ENCODE measurements around the gene LRMDA.

The LRMDA gene

DNA sequence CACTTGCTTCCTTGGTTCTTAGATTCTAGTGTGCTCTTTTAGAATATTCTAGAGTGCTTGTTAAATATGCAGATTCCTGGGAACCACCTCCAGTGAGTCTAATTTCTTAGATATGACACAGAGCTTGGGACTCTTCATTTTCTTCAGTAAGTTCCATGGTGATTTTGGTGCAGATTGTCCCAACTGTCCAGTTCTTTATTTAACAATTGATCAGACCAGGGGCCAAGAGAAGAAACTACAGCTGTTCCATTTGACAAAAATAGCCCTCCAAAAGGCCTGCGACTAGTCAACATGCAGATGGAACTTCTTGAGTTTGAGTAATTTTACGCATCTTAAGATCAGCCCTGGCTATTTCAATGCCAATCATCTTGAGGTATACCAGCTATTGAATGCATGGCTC, 760.7 kb downstream of the LRMDA start:
- no peaks in the 10 kb centered on the region for H3K4me1 Mint-ChIP-seq
- no peaks in the 10 kb centered on the region for H3K9me3 Mint-ChIP-seq
- no peaks in the 10 kb centered on the region for H3K27me3 Mint-ChIP-seq
- no peak overlapping the region for H3K4me3 Mint-ChIP-seq
- no peak overlapping the region for H3K27ac Mint-ChIP-seq
- no peak for ATAC-seq
- no peaks in the 10 kb centered on the region for H3K36me3 Mint-ChIP-seq

DNA sequence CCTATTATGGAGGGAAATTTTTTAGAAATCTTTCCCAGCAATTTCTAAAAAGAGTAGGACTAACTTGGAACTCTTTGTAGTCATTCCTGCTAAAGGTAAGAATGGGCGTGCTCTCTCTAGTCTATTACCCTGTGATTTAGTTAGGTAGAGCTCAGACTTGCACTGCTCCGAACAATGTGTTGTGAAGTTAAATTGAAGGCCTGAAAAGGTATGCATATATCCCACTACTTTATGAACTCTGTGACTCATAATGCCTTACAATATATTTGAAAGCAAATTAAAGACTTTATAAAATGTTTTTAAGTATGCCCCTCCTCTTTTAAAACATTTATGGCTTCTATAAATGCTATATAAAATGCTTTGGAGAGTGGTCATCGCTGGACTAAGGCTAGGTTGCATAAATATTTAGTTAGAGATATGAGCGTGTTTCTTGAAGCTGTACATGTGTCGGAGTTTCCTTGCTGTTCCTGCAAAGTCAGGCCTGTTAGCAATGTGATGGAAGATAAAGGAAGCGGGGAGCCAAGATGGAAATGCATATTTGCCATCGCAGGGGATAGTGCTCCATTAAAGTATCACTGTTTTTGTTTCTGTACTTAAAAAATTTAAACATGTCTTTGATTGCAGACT, 761.4 kb downstream of the LRMDA start:
- H3K27ac Mint-ChIP-seq, result no peak overlapping the region
- H3K4me1 Mint-ChIP-seq, result no peaks in the 10 kb centered on the region
- no peak for ATAC-seq
- no peaks in the 10 kb centered on the region for H3K9me3 Mint-ChIP-seq
- no peak overlapping the region for H3K4me3 Mint-ChIP-seq
- no peaks in the 10 kb centered on the region for H3K27me3 Mint-ChIP-seq
- no peaks in the 10 kb centered on the region for H3K36me3 Mint-ChIP-seq

DNA sequence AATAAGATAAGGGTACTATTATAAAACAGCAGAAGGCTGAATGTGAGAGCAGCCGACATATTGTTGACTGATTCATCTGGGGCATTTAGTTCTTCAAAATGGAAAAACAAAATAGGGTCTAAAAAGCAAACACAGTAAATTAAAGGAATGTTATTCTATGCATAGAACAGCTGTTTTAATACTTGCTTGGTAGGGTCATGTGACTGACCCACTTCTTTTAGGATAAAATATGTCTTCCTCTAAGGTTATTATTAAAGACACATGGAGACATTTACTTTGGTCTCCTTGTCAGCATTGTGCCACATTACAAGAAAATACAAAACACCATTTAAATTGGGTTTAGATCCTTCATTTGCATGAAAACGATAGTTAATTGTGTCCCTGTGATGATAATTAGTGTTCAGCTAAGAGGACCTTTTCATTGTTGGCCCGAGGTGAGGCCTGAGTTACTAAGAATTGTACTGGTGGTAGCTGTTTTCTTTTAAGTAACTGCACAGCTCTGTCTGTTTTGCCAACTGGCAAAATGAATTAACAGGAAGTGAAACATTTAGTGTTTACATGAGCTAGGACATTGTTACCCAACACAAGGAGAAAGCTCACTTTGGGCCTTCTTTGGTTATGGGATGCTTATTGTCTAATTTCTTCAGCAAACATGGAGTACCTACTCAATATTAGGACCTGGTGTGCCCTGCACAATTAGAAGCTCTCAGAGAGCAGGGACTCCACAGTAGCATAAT, 764.4 kb downstream of the LRMDA start:
- Mint-ChIP-seq H3K4me1 (no peaks in the 10 kb centered on the region), H3K9me3 (no peaks in the 10 kb centered on the region), H3K4me3 (no peak overlapping the region), H3K27ac (no peak overlapping the region), H3K36me3 (no peaks in the 10 kb centered on the region), H3K27me3 (no peaks in the 10 kb centered on the region)
- ATAC-seq, result no peak

DNA sequence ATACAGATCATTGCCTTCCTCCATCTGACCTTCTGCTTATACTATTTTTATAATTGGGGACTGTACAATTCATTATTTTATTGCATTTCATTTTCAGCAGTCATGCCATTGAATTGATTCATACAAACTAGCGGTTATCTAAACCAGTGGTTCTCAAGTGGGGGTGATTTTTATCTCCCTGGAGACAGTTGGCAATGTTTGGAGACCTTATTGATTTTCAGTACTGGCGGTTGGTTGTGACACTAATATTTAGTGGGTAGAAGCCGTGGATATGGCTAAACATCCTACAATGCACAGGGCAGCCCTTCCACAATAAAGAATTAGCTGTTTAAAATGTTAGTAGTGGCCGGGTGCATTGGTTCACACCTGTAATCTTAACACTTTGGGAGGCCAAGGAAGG, 765.9 kb downstream of the LRMDA start:
- no peak for ATAC-seq
- Mint-ChIP-seq H3K4me3 (no peak overlapping the region), H3K27me3 (no peaks in the 10 kb centered on the region), H3K4me1 (no peaks in the 10 kb centered on the region), H3K9me3 (no peaks in the 10 kb centered on the region), H3K36me3 (no peaks in the 10 kb centered on the region), H3K27ac (no peak overlapping the region)

DNA sequence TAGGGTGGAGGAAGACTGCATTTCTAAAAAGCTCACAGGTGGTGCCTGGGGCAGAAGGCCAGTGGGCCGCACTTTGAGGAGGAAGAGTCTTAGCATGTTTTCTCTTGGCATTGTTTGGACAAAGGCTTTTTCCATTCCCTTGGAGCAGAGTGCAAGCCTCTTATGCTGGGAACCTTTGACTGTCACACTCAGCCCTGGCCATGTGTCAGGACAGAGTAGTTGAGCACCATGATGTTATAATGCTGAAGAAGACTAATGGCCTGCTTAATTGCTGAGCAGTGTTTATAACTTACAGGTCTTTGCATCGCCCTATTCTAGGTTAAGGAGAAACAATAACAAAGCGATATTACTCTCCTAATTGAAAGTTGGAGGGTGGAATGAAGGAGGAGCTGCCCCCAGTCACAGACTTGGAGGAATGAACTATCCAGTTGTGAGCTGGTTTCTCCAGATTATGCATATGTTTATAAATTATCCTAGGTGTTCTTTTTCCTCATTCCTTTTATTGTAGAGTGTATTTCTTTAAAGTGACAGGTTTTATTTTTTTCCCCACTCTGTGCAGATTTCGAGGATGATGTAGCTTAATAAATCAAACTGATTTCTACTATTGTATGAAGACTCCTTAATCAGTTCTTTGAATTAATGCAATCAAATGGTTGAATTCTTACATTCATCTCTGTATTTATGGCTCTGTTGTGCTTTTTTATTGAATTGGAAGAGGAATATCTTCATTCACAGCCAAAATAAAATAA, 767.0 kb downstream of the LRMDA start:
- Mint-ChIP-seq H3K4me3 (no peak overlapping the region), H3K27ac (no peak overlapping the region), H3K4me1 (no peaks in the 10 kb centered on the region), H3K36me3 (no peaks in the 10 kb centered on the region), H3K27me3 (no peaks in the 10 kb centered on the region), H3K9me3 (no peaks in the 10 kb centered on the region)
- no peak for ATAC-seq

DNA sequence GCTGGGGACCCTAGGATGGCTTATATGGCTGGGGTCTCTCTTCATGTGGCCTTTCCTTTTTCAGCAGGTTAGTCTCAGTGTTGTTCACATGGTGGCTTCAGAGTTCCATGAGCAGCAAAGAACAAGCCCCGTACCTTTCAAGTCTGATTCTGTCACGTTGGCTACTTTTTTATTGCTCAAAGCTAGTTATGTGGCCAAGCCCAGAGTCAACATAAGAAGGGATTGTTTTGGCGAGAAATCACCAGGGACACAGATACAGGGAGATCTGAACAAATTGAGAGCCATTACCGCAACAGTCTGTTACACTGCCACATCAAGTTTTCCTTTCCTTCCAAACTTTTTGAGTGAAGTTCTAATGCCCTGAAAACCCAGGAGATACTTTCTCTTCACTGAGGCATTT, 770.5 kb downstream of the LRMDA start:
- ATAC-seq, result no peak
- Mint-ChIP-seq H3K4me1 (no peaks in the 10 kb centered on the region), H3K36me3 (no peaks in the 10 kb centered on the region), H3K27ac (no peak overlapping the region), H3K27me3 (no peaks in the 10 kb centered on the region), H3K9me3 (no peaks in the 10 kb centered on the region), H3K4me3 (no peak overlapping the region)

DNA sequence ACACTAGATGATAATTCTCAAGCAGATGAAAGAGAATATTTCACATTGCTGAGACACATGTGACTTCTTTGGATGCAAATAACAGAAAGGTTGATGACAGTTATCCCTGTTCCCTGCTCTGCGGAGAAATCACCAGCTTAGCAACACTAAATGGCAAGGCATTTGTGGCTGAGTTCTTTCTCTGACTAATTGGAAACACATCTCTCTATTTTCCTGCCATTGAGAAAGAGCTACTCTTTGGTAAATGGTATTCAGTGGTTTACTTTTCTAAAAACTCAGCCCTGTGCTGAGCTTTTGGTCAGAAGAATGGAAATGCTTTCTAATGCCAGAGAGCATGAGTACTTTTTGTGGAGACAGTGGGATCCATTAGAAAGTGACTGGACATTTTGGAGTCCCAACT, 771.4 kb downstream of the LRMDA start:
- H3K9me3 Mint-ChIP-seq, result no peaks in the 10 kb centered on the region
- H3K4me3 Mint-ChIP-seq, result no peak overlapping the region
- no peak for ATAC-seq
- H3K27ac Mint-ChIP-seq, result no peak overlapping the region
- no peaks in the 10 kb centered on the region for H3K36me3 Mint-ChIP-seq
- no peaks in the 10 kb centered on the region for H3K27me3 Mint-ChIP-seq
- H3K4me1 Mint-ChIP-seq, result no peaks in the 10 kb centered on the region

DNA sequence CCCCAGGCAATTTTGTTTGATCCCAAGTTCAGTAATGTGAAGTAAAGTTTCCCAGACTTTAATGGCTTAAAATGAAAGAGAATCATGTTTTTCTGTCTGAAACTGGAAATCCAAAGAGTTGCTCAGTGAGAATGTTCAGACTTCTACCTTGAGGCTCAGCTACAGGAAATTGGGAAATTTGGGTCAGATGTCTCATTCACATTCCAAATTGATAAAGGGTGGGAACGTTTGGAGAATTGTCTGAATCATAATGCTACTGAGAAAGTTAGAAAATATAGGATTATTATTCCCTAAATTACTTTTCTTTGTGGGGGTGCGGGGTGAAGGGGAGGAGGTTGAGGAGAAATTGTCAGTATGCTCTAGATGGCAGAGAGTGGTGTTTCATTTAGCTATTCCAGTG, 773.9 kb downstream of the LRMDA start:
- no peak overlapping the region for H3K4me3 Mint-ChIP-seq
- no peaks in the 10 kb centered on the region for H3K4me1 Mint-ChIP-seq
- no peaks in the 10 kb centered on the region for H3K36me3 Mint-ChIP-seq
- H3K27me3 Mint-ChIP-seq, result no peaks in the 10 kb centered on the region
- no peaks in the 10 kb centered on the region for H3K9me3 Mint-ChIP-seq
- no peak overlapping the region for H3K27ac Mint-ChIP-seq
- ATAC-seq, result no peak

DNA sequence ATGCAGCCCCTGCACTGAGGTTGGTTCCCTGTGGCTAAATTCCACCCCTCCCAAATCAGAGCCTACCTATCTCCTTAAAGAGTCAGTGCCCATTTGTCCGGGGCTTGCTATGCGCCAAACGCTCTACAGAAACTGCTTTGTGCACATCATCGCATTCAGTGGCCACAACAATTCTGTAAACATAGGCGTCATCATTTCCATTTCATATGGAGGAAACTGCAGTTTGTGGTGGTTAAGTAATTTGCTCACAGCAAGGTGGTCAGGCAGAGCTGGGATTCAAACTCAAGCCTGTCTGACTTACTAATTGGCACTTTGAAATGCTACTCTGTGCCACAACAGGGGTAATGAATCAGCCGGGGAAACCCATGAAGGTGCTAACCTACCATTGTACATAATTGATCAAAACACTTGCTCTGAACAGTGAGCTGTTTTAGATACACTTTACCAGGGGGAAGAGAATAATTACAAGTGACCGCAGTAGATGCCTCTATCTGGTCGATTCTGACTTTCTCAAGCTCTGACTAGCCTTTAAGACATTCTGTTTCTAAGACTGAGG, 775.5 kb downstream of the LRMDA start:
- no peak for ATAC-seq
- H3K36me3 Mint-ChIP-seq, result no peaks in the 10 kb centered on the region

DNA sequence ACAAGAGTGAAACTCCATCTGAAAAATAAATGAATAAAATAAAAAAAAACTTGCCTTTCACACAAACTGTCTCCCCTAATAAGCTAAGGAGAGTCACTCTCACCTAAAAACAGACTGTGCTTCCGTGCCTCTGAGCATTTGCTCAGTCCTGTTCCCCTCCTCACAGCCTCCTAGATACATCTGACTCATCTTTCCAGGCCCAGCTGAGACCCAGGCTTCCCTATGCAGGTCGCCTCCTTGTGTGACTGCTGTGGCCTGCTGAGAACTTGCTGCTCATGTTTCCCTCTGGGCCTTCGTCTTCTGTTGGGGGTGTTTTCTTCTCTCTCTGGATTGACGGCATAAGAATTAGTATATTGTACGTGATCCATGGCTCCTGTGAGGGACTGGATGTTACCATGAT, 777.7 kb downstream of the LRMDA start:
- ATAC-seq, result no peak
- H3K36me3 Mint-ChIP-seq, result no peaks in the 10 kb centered on the region
- H3K4me1 Mint-ChIP-seq, result no peaks in the 10 kb centered on the region

More for the DNA sequence above, 775.5 kb downstream of the LRMDA start:
- Mint-ChIP-seq H3K27ac (no peak overlapping the region), H3K9me3 (peaks cover 3% of the 10 kb centered on the region), H3K4me1 (no peaks in the 10 kb centered on the region), H3K4me3 (no peak overlapping the region), H3K27me3 (no peaks in the 10 kb centered on the region)

DNA sequence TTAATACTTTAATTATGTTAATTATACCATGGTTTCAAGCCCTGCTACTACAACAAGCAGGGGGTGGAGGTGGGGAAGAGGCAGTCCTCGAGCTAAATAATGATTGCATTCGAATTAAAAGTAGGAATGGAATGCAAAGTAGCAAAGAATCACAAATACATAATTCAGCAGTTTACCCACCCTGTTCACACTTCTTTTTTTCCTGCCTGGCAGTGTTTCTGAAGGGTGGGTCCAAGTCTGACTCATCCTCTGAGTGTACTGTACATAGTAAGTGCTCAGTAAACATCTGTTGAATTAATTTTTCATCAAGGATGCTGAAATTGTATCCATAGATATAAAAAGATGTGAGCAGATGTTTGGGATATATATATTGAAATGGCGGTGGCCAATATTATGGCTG, 778.8 kb downstream of the LRMDA start:
- ATAC-seq, result no peak
- H3K36me3 Mint-ChIP-seq, result no peaks in the 10 kb centered on the region
- H3K4me1 Mint-ChIP-seq, result no peaks in the 10 kb centered on the region
- no peaks in the 10 kb centered on the region for H3K27me3 Mint-ChIP-seq
- peaks cover 3% of the 10 kb centered on the region for H3K9me3 Mint-ChIP-seq
- no peak overlapping the region for H3K4me3 Mint-ChIP-seq
- H3K27ac Mint-ChIP-seq, result no peak overlapping the region

More for the DNA sequence above, 777.7 kb downstream of the LRMDA start:
- Mint-ChIP-seq H3K9me3 (peaks cover 3% of the 10 kb centered on the region), H3K4me3 (no peak overlapping the region), H3K27me3 (no peaks in the 10 kb centered on the region), H3K27ac (no peak overlapping the region)

DNA sequence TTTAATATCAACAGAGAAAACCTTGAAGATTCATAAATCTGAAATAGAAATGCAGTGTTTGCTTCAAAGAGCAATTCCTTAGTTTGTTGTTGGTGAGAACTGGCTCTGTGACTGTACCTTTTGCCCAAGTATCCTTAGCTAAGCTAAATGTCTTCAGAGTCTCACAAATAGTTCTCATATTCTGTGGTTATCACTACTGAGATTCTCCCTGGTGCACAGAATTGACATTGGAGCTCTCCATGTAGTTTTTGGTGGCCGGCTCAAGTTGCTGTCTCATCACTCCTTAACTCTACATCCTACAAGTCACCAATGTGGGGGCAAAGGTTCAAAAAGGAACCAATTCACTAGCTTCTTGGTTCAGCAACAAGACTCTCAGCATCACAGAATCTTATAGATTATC, 780.3 kb downstream of the LRMDA start:
- Mint-ChIP-seq H3K4me1 (no peaks in the 10 kb centered on the region), H3K27me3 (no peaks in the 10 kb centered on the region), H3K36me3 (no peaks in the 10 kb centered on the region), H3K27ac (no peak overlapping the region), H3K9me3 (peaks cover 8% of the 10 kb centered on the region), H3K4me3 (no peak overlapping the region)
- no peak for ATAC-seq

DNA sequence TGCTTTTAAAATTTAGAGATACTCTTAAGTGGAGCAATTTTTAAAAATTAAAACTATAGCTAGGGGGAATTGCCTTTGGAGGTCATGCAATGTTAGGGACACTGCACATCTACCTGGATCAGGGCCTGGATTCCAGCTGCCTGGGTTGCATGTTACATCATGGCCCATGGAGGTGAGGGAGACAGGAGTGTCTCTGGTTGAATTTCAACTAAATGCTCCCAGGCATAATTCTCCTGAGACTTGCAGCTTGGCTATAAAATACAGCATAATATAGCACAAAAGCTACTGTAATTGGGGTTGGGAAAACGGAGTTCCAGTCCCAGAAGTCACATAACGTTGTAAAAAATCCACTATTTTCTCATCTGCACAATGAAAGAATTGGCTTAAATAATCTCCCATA, 782.5 kb downstream of the LRMDA start:
- no peak overlapping the region for H3K27ac Mint-ChIP-seq
- peaks cover 8% of the 10 kb centered on the region for H3K9me3 Mint-ChIP-seq
- H3K27me3 Mint-ChIP-seq, result no peaks in the 10 kb centered on the region
- no peak for ATAC-seq
- no peaks in the 10 kb centered on the region for H3K4me1 Mint-ChIP-seq
- no peaks in the 10 kb centered on the region for H3K36me3 Mint-ChIP-seq
- H3K4me3 Mint-ChIP-seq, result no peak overlapping the region

DNA sequence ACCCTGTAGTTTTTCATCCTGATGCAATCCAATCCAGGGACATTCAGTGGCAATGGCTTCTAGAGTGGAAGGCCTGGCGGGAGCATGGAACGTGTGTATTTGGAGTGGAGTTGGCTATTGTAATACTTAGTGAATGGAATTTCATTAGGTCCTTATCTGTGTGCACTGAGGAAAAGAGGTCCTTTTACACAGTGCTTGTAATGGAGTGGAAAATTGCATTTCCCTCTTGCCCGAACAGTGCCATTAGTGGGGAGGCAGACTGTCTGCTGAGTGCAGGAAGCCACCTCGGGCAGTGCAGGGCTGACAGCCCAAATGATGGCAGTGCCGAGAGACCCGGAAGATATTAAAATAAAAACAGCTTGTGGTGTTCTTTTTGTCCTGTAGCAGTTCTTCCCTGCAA, 786.6 kb downstream of the LRMDA start:
- H3K27ac Mint-ChIP-seq, result no peak overlapping the region
- H3K9me3 Mint-ChIP-seq, result peaks cover 5% of the 10 kb centered on the region
- H3K4me1 Mint-ChIP-seq, result no peaks in the 10 kb centered on the region
- no peaks in the 10 kb centered on the region for H3K27me3 Mint-ChIP-seq
- H3K4me3 Mint-ChIP-seq, result no peak overlapping the region
- no peaks in the 10 kb centered on the region for H3K36me3 Mint-ChIP-seq
- no peak for ATAC-seq

DNA sequence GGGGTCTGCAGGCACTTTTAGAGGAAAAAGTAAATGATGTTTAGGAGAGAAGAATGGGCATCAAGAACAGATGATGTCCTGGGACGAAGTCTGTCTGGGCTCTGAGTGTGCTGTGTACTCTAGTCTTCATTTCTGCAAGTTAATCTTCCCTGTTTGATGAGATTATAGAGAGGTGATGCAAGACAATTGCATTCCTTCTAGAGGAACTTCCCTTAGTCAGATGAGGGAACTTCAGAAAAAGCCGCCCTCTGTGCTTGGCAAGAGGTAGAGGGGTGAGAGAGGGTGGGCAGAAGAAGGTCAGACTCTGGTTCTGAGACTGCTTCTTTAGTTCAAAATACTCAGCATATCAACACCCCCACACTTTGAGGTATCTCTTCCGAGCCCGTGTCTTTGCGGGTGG, 797.9 kb downstream of the LRMDA start:
- H3K27ac Mint-ChIP-seq, result no peak overlapping the region
- H3K36me3 Mint-ChIP-seq, result no peaks in the 10 kb centered on the region
- H3K9me3 Mint-ChIP-seq, result no peaks in the 10 kb centered on the region
- H3K27me3 Mint-ChIP-seq, result no peaks in the 10 kb centered on the region
- H3K4me3 Mint-ChIP-seq, result no peak overlapping the region
- H3K4me1 Mint-ChIP-seq, result peaks cover 5% of the 10 kb centered on the region
- ATAC-seq, result no peak

DNA sequence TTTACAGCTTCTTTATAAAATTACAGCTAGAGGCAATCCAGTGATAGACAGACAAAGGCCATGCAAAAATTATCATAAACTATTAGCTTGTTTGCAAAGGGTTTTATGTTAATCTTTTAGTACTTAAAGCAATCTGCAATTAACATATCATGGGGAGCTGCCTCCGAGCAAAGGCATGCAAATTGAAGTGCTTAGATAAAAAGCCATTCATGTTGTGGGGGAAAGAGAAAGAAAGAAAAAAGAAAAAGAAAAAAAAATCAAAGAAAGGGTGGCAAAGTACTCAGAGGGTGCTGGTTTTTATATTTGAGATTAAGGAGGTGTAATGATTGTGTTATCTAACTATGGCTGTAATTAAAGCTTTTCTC, 799.5 kb downstream of the LRMDA start:
- no peak for ATAC-seq
- H3K36me3 Mint-ChIP-seq, result no peaks in the 10 kb centered on the region
- H3K4me1 Mint-ChIP-seq, result peaks cover 5% of the 10 kb centered on the region
- no peak overlapping the region for H3K4me3 Mint-ChIP-seq
- H3K27ac Mint-ChIP-seq, result no peak overlapping the region
- no peaks in the 10 kb centered on the region for H3K27me3 Mint-ChIP-seq
- no peaks in the 10 kb centered on the region for H3K9me3 Mint-ChIP-seq

Data from stimulated activated memory B cell treated with anti-CD40 and anti-IgM and Interleukin-4, amounts not matched to agents 10 μg/mL and 1 μg/mL and 100 μg/mL, for 72 hours (primary cell).